HEK293T (cell line): ENCODE measurements around the gene FHOD3.

Source experiments
- CTCF ChIA-PET: fragments of 350-600 bp; formaldehyde crosslinking; extraction: SDS; loops from one replicate; lab custom pipeline; 2021; ENCODE audit warnings: antibody characterized with exemption, inconsistent platforms; lab: Yijun Ruan, JAX
- POLR2A ChIA-PET: fragments of 350-600 bp; formaldehyde crosslinking; extraction: SDS; loops from one replicate; lab custom pipeline; 2020; ENCODE audit warnings: antibody characterized with exemption, inconsistent platforms; lab: Yijun Ruan, JAX
- DNase-seq: peaks from one replicate; pipeline ENCODE4 v3.0.0; 2012; ENCODE audit warnings: mixed read lengths; ENCODE audit errors: extremely low spot score
- ARNT ChIP-seq: fragments of 450-650 bp; IDR thresholded peaks from 2 replicates; pipeline ENCODE4 v1.6.1; 2017; ENCODE audit warnings: mild to moderate bottlenecking
- BHLHE40 ChIP-seq: fragments of 450-650 bp; IDR thresholded peaks from 2 replicates; pipeline ENCODE4 v1.6.1; 2016; ENCODE audit warnings: mild to moderate bottlenecking, moderate library complexity, borderline replicate concordance
- CTBP1 ChIP-seq: fragments of 450-650 bp; IDR thresholded peaks from 2 replicates; pipeline ENCODE4 v1.6.1; 2016; ENCODE audit warnings: borderline replicate concordance
- ELF4 ChIP-seq: fragments of 450-650 bp; IDR thresholded peaks from 2 replicates; pipeline ENCODE4 v1.6.1; 2017; ENCODE audit warnings: antibody characterized with exemption
- FOXA1 ChIP-seq: fragments of 450-650 bp; IDR thresholded peaks from 2 replicates; pipeline ENCODE4 v1.6.1; 2016; ENCODE audit warnings: mild to moderate bottlenecking
- FOXK2 ChIP-seq: fragments of 450-650 bp; IDR thresholded peaks from 2 replicates; pipeline ENCODE4 v1.6.1; 2016; ENCODE audit warnings: mild to moderate bottlenecking
- FOXM1 ChIP-seq: fragments of 450-650 bp; IDR thresholded peaks from 2 replicates; pipeline ENCODE4 v1.6.1; 2017; ENCODE audit warnings: mild to moderate bottlenecking, borderline replicate concordance
- HDGF ChIP-seq: fragments of 450-650 bp; IDR thresholded peaks from 2 replicates; pipeline ENCODE4 v1.6.1; 2017; ENCODE audit warnings: antibody characterized with exemption, borderline replicate concordance
- L3MBTL2 ChIP-seq: fragments of 450-650 bp; conservative IDR thresholded peaks from 2 replicates; pipeline ENCODE4 v1.6.1; 2016; ENCODE audit warnings: mild to moderate bottlenecking
- LEF1 ChIP-seq: fragments of 450-650 bp; IDR thresholded peaks from 2 replicates; pipeline ENCODE4 v1.6.1; 2017; ENCODE audit warnings: mild to moderate bottlenecking, borderline replicate concordance
- NFRKB ChIP-seq: fragments of 450-650 bp; IDR thresholded peaks from 2 replicates; pipeline ENCODE4 v1.6.1; 2016; ENCODE audit warnings: mild to moderate bottlenecking, moderate library complexity
- PKNOX1 ChIP-seq: fragments of 450-650 bp; IDR thresholded peaks from 2 replicates; pipeline ENCODE4 v1.6.1; 2016
- SP1 ChIP-seq: fragments of 450-650 bp; IDR thresholded peaks from 2 replicates; pipeline ENCODE4 v1.6.1; 2017
- SUZ12 ChIP-seq: fragments of 450-650 bp; IDR thresholded peaks from 2 replicates; pipeline ENCODE4 v1.6.1; 2016; ENCODE audit warnings: mild to moderate bottlenecking
- TARDBP ChIP-seq: fragments of 450-650 bp; IDR thresholded peaks from 2 replicates; pipeline ENCODE4 v1.6.1; 2016
- ZNF384 ChIP-seq: fragments of 450-650 bp; IDR thresholded peaks from 2 replicates; pipeline ENCODE4 v1.6.1; 2016

Gene FHOD3

GRCh38 chr18:36745219-36745975, 447.9 kb downstream of the FHOD3 start:
- ChIA-PET CTCF (no interaction called here), POLR2A (no interaction called here)
- no peak for DNase-seq
- TF ChIP-seq FOXA1 = no peak
- TF ChIP-seq SUZ12 = no peak
- no peak for TF ChIP-seq LEF1
- TF ChIP-seq SP1 = no peak
- TF ChIP-seq L3MBTL2 = no peak
- no peak for TF ChIP-seq ARNT
- no peak for TF ChIP-seq BHLHE40
- no peak for TF ChIP-seq FOXM1
- no peak for TF ChIP-seq FOXK2
- no peak for TF ChIP-seq NFRKB
- TF ChIP-seq ZNF384 = no peak

GRCh38 chr18:36752929-36753865, 455.7 kb downstream of the FHOD3 start:
- CTCF ChIA-PET = interaction anchor here (1.1 kb wide), 1 partner anchor 65 kb away, joined by 3 read pairs; no protein-coding TSS in a partner anchor
- POLR2A ChIA-PET = no interaction called here
- TF ChIP-seq ZNF384 (no peak), SUZ12 (no peak), ARNT (no peak), SP1 (no peak), HDGF (no peak), CTBP1 (no peak), PKNOX1 (no peak)
- DNase-seq = no peak

GRCh38 chr18:36756242-36756641, 458.7 kb downstream of the FHOD3 start:
- TF ChIP-seq CTBP1 (no peak), ELF4 (no peak), LEF1 (no peak)
- no peak for DNase-seq
- ChIA-PET CTCF (interaction anchor here (0.6 to 1.8 kb wide), 2 partner anchors 12 to 69 kb away, joined by 3 to 22 read pairs; no protein-coding TSS in a partner anchor), POLR2A (no interaction called here)

- no peak for TF ChIP-seq ZNF384
- DNase-seq = peak; percentile 85
- ChIA-PET CTCF (interaction anchor here (0.6 to 1.8 kb wide), 6 partner anchors 67 to 661 kb away, joined by 3 to 22 read pairs (median 3); partner anchors contain the start of genes ELP2 and SLC39A6), POLR2A (no interaction called here)
Observed at GRCh38 chr18:36757081-36757480, 459.6 kb downstream of the FHOD3 start.

- ChIA-PET CTCF (interaction anchor here (0.7 to 1.8 kb wide), 4 partner anchors 68 to 628 kb away, joined by 3 to 22 read pairs (median 3); partner anchors contain the start of genes ELP2 and SLC39A6), POLR2A (no interaction called here)
- no peak for TF ChIP-seq ELF4
- no peak for TF ChIP-seq CTBP1
- no peak for TF ChIP-seq FOXM1
- no peak for TF ChIP-seq L3MBTL2
- TF ChIP-seq SP1 = no peak
- no peak for TF ChIP-seq PKNOX1
- no peak for TF ChIP-seq LEF1
- TF ChIP-seq TARDBP = no peak
- TF ChIP-seq NFRKB = no peak
- TF ChIP-seq SUZ12 = no peak
- no peak for TF ChIP-seq FOXA1
- no peak for TF ChIP-seq FOXK2
- TF ChIP-seq ARNT = no peak
- TF ChIP-seq ZNF384 = no peak
- DNase-seq = no peak
Observed at GRCh38 chr18:36757991-36758390, 460.5 kb downstream of the FHOD3 start.

GRCh38 chr18:36758623-36759022, 461.1 kb downstream of the FHOD3 start:
- ChIA-PET POLR2A (no interaction called here), CTCF (interaction anchor here (2.7 kb wide), 1 partner anchor 71 kb away, joined by 12 read pairs; no protein-coding TSS in a partner anchor)
- TF ChIP-seq SUZ12 = no peak
- TF ChIP-seq FOXM1 = no peak
- TF ChIP-seq PKNOX1 = no peak
- TF ChIP-seq FOXK2 = no peak
- no peak for TF ChIP-seq LEF1
- TF ChIP-seq L3MBTL2 = no peak
- DNase-seq = no peak
